Neuron (in vitro differentiated cells): ENCODE measurements around the gene HOXB2.
A peak's percentile ranks its signal among the peaks of the same experiment; 100 is the strongest.

ENCODE experiments used
- H2AFZ ChIP-seq: one replicate; pipeline ENCODE4 v1.6.1; 2013; ENCODE audit warnings: low read depth, mild to moderate bottlenecking, inconsistent platforms, low read length, moderate library complexity
- H3K27me3 ChIP-seq: one replicate; pipeline ENCODE4 v1.6.1; 2013; ENCODE audit warnings: low read length; ENCODE audit not compliant: insufficient read depth
- H3K36me3 ChIP-seq: one replicate; pipeline ENCODE4 v1.6.1; 2013; ENCODE audit warnings: low read length; ENCODE audit not compliant: insufficient read depth
- H3K4me1 ChIP-seq: one replicate; pipeline ENCODE4 v1.6.1; 2013; ENCODE audit warnings: low read length; ENCODE audit not compliant: insufficient read depth
- H3K4me3 ChIP-seq: 2 replicates; pipeline ENCODE4 v1.5.1; 2013; ENCODE audit warnings: mild to moderate bottlenecking, low read length, moderate library complexity
- H3K9me3 ChIP-seq: one replicate; pipeline ENCODE4 v1.6.1; 2013; ENCODE audit warnings: low read length

Gene HOXB2

GRCh38 chr17:48545022-48545375, at the start of gene HOXB2:
TSS of gene HOXB2 (minus strand) at chr17:48545109. CDS start at chr17:48544911, 198 bp downstream.
- Histone ChIP-seq H3K4me3 (peak within 1 kb of the TSS; percentile 46), H3K27me3 (peaks cover 79% of the 10 kb centered on the region), H3K4me1 (no peaks in the 10 kb centered on the region)

GRCh38 chr17:48593840-48594537, 49.1 kb upstream of the HOXB2 start:
- Histone ChIP-seq H3K4me3 (no peak overlapping the region), H2AFZ (no peak overlapping the region), H3K9me3 (no peaks in the 10 kb centered on the region), H3K36me3 (no peaks in the 10 kb centered on the region), H3K4me1 (no peaks in the 10 kb centered on the region), H3K27me3 (peaks cover 99% of the 10 kb centered on the region)

More at GRCh38 chr17:48545022-48545375, at the start of gene HOXB2:
- Histone ChIP-seq H3K36me3 (no peaks in the 10 kb centered on the region), H3K9me3 (no peaks in the 10 kb centered on the region), H2AFZ (no peak within 1 kb of the TSS)

GRCh38 chr17:48593126-48593829, 48.4 kb upstream of the HOXB2 start, which contains the start of gene HOXB5:
TSS of gene HOXB5 (minus strand) at chr17:48593779. CDS start at chr17:48593682, 97 bp downstream.
- Histone ChIP-seq H3K36me3 (no peaks in the 10 kb centered on the region), H3K27me3 (peaks cover 99% of the 10 kb centered on the region), H3K4me1 (no peaks in the 10 kb centered on the region), H3K4me3 (no peak within 1 kb of the TSS), H3K9me3 (no peaks in the 10 kb centered on the region), H2AFZ (no peak within 1 kb of the TSS)

- peaks cover 99% of the 10 kb centered on the region for H3K27me3 ChIP-seq
- H3K4me1 ChIP-seq: no peaks in the 10 kb centered on the region
- H2AFZ ChIP-seq: no peak overlapping the region
- H3K9me3 ChIP-seq: no peaks in the 10 kb centered on the region
- no peak overlapping the region for H3K4me3 ChIP-seq
- no peaks in the 10 kb centered on the region for H3K36me3 ChIP-seq
Measured at GRCh38 chr17:48592577-48592976, 47.7 kb upstream of the HOXB2 start.

- Histone ChIP-seq H2AFZ (no peak overlapping the region), H3K9me3 (no peaks in the 10 kb centered on the region), H3K4me3 (no peak overlapping the region), H3K4me1 (no peaks in the 10 kb centered on the region), H3K36me3 (no peaks in the 10 kb centered on the region), H3K27me3 (peaks cover 99% of the 10 kb centered on the region)
Measured at GRCh38 chr17:48592057-48592514, 47.2 kb upstream of the HOXB2 start.

GRCh38 chr17:48591255-48592056, 46.5 kb upstream of the HOXB2 start:
- Histone ChIP-seq H3K9me3 (no peaks in the 10 kb centered on the region), H2AFZ (no peak overlapping the region), H3K4me3 (no peak overlapping the region), H3K36me3 (no peaks in the 10 kb centered on the region), H3K27me3 (peaks cover 99% of the 10 kb centered on the region), H3K4me1 (no peaks in the 10 kb centered on the region)

- Histone ChIP-seq H3K36me3 (no peaks in the 10 kb centered on the region), H3K9me3 (no peaks in the 10 kb centered on the region), H3K4me3 (no peak overlapping the region), H3K4me1 (peaks cover 5% of the 10 kb centered on the region), H2AFZ (no peak overlapping the region), H3K27me3 (peaks cover 99% of the 10 kb centered on the region)
Measured at GRCh38 chr17:48590607-48591161, 45.8 kb upstream of the HOXB2 start.

- H3K4me1 ChIP-seq: peaks cover 6% of the 10 kb centered on the region
- H2AFZ ChIP-seq: no peak within 1 kb of the TSS
- H3K27me3 ChIP-seq: peaks cover 100% of the 10 kb centered on the region
- H3K36me3 ChIP-seq: no peaks in the 10 kb centered on the region
- no peak within 1 kb of the TSS for H3K4me3 ChIP-seq
- no peaks in the 10 kb centered on the region for H3K9me3 ChIP-seq
Measured at GRCh38 chr17:48589831-48590606, 45.1 kb upstream of the HOXB2 start, which contains the start of gene HOXB3. TSS of gene HOXB3 (minus strand) at chr17:48590241. CDS start at chr17:48552474, 37,767 bp downstream.

- Histone ChIP-seq H2AFZ (no peak overlapping the region), H3K4me1 (peaks cover 6% of the 10 kb centered on the region), H3K27me3 (peaks cover 98% of the 10 kb centered on the region), H3K4me3 (no peak overlapping the region), H3K36me3 (no peaks in the 10 kb centered on the region), H3K9me3 (no peaks in the 10 kb centered on the region)
Measured at GRCh38 chr17:48589060-48589830, 44.3 kb upstream of the HOXB2 start.

GRCh38 chr17:48588528-48588927, 43.6 kb upstream of the HOXB2 start:
- Histone ChIP-seq H3K9me3 (no peaks in the 10 kb centered on the region), H3K4me1 (peaks cover 6% of the 10 kb centered on the region), H2AFZ (no peak overlapping the region), H3K4me3 (no peak overlapping the region), H3K36me3 (no peaks in the 10 kb centered on the region), H3K27me3 (peaks cover 98% of the 10 kb centered on the region)

GRCh38 chr17:48588074-48588415, 43.1 kb upstream of the HOXB2 start:
- Histone ChIP-seq H3K4me1 (peaks cover 6% of the 10 kb centered on the region), H2AFZ (no peak overlapping the region), H3K9me3 (peaks cover 2% of the 10 kb centered on the region), H3K27me3 (peaks cover 98% of the 10 kb centered on the region), H3K4me3 (no peak overlapping the region), H3K36me3 (no peaks in the 10 kb centered on the region)
